ENCODE measurements around the gene TRIP13. TPM values are rescaled to one million over a fixed set of nuclear protein-coding genes. Genes with fewer than 3 reads are reported as not detected.
A peak's percentile ranks its signal among the peaks of the same experiment; 100 is the strongest.

TRIP13 gene
- polyA plus RNA-seq, 3 donors: 0.24 to 1.2 TPM; not detected in 1

DNA sequence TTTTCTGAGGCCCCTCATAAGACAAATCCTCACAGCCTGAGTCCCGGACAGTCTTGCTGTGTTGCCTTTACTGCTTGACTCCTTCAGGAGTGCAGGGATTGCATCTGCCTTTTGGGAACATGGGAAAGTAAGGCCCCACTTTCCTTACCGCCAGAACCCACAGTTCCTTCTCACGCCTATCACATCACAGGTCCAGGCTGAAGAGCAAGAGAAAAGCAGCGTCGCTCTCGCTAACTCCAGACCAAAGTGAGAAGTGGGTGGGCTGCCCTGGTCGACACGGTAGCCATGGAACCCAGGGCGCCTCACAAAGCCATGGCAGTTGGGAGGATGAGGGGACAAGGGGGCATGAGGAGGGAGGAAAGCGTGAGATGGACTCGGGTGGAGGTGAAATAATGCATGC lies 34.0 kb upstream of the TRIP13 start:
- H4K20me1 ChIP-seq (ENCODE audit: insufficient read depth, low read length): no peaks in the 10 kb centered on the region
- no peak for DNase-seq
- Mint-ChIP-seq H3K27ac (peak overlapping the region in 2 of 7 donors; percentile 17 to 25), H3K27me3 (ENCODE audit: low read depth in 3 of 3) (no peaks in the 10 kb centered on the region), H3K4me3 (no peak overlapping the region), H3K36me3 (peaks cover 17 to 18% of the 10 kb centered on the region in 2 donors), H3K9me3 (no peaks in the 10 kb centered on the region), H3K4me1 (no peaks in the 10 kb centered on the region)
- H2AFZ ChIP-seq (ENCODE audit: insufficient read depth, low read depth, low read length, poor library complexity, severe bottlenecking): no peak overlapping the region
- H3K9me3 ChIP-seq (replicated peaks in 1 of 2; ENCODE audit: control insufficient read depth in 1 of 2, insufficient read depth in 1 of 2, low read length in 2 of 2): no peaks in the 10 kb centered on the region
- H3K79me2 ChIP-seq (ENCODE audit: insufficient read depth, low read length): no peaks in the 10 kb centered on the region
- TF ChIP-seq, protein P1, sequence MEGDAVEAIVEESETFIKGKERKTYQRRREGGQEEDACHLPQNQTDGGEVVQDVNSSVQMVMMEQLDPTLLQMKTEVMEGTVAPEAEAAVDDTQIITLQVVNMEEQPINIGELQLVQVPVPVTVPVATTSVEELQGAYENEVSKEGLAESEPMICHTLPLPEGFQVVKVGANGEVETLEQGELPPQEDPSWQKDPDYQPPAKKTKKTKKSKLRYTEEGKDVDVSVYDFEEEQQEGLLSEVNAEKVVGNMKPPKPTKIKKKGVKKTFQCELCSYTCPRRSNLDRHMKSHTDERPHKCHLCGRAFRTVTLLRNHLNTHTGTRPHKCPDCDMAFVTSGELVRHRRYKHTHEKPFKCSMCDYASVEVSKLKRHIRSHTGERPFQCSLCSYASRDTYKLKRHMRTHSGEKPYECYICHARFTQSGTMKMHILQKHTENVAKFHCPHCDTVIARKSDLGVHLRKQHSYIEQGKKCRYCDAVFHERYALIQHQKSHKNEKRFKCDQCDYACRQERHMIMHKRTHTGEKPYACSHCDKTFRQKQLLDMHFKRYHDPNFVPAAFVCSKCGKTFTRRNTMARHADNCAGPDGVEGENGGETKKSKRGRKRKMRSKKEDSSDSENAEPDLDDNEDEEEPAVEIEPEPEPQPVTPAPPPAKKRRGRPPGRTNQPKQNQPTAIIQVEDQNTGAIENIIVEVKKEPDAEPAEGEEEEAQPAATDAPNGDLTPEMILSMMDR (IDR thresholded peaks at IDR 0.05): no peak
- no peaks in the 10 kb centered on the region for H3K4me1 ChIP-seq (ENCODE audit: control insufficient read depth in 1 of 2, insufficient read depth in 2 of 2, low read length in 2 of 2)
- no peak overlapping the region for H3K4me3 ChIP-seq (replicated peaks in 1 of 3; ENCODE audit: low read depth in 2 of 3, low read length in 3 of 3)
- 94% methylated on average over 9 of the region's 11 CpGs for WGBS (ENCODE audit: insufficient coverage)
- no peak overlapping the region for H3K27ac ChIP-seq (ENCODE audit: low read depth in 1 of 2, low read length in 2 of 2)
- H3K36me3 ChIP-seq (replicated peaks in 1 of 2; ENCODE audit: control insufficient read depth in 1 of 2, insufficient read depth in 2 of 2, low read length in 2 of 2): peaks cover 12 to 15% of the 10 kb centered on the region in 2 donors
- H3K9ac ChIP-seq (ENCODE audit: insufficient read depth, low read length, poor library complexity, severe bottlenecking): no peak overlapping the region
- intact Hi-C loops (cut with micrococcal nuclease): no loop called here
- H3K4me2 ChIP-seq (replicated peaks; ENCODE audit: extremely low read depth, low read length, poor library complexity, severe bottlenecking): no peak overlapping the region
- no peaks in the 10 kb centered on the region for H3K27me3 ChIP-seq (ENCODE audit: control insufficient read depth in 2 of 2, insufficient read depth in 2 of 2, low read length in 2 of 2)

DNA sequence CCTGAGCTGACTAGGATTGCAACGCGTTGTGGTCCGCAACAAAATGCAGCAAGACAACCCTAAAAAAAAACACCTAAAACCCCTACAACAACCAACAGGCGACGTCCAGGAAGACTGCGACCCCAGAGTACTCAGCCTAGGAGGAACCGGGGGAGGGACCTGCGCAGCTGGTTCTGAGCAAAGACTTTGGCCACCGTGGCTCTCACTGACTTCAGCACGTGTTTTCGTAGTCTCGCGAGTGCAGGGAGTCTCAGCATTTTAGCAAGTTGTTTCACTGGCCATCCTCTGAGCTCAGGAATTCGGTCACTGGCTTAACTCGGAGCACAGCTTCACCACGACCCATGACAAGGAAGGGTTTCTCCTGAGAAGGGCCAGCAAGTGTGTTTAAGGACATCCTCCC lies 33.3 kb upstream of the TRIP13 start:
- no peak for DNase-seq
- no peak overlapping the region for H3K27ac ChIP-seq (ENCODE audit: low read depth in 1 of 2, low read length in 2 of 2)
- Mint-ChIP-seq H3K27ac (peak overlapping the region in 1 of 7 donors; percentile 17), H3K9me3 (no peaks in the 10 kb centered on the region), H3K36me3 (peaks cover 24 to 25% of the 10 kb centered on the region in 2 donors), H3K4me1 (no peaks in the 10 kb centered on the region), H3K27me3 (ENCODE audit: low read depth in 3 of 3) (no peaks in the 10 kb centered on the region), H3K4me3 (no peak overlapping the region)
- WGBS (ENCODE audit: insufficient coverage): 94% methylated on average over 14 of the region's 16 CpGs
- TF ChIP-seq, protein P1 (IDR thresholded peaks at IDR 0.05): no peak
- no peak overlapping the region for H2AFZ ChIP-seq (ENCODE audit: insufficient read depth, low read depth, low read length, poor library complexity, severe bottlenecking)
- no peaks in the 10 kb centered on the region for H3K27me3 ChIP-seq (ENCODE audit: control insufficient read depth in 2 of 2, insufficient read depth in 2 of 2, low read length in 2 of 2)
- H3K36me3 ChIP-seq (replicated peaks in 1 of 2; ENCODE audit: control insufficient read depth in 1 of 2, insufficient read depth in 2 of 2, low read length in 2 of 2): peaks cover 18 to 21% of the 10 kb centered on the region in 2 donors
- H3K9me3 ChIP-seq (replicated peaks in 1 of 2; ENCODE audit: control insufficient read depth in 1 of 2, insufficient read depth in 1 of 2, low read length in 2 of 2): no peaks in the 10 kb centered on the region
- H3K9ac ChIP-seq (ENCODE audit: insufficient read depth, low read length, poor library complexity, severe bottlenecking): no peak overlapping the region
- H3K4me3 ChIP-seq (replicated peaks in 1 of 3; ENCODE audit: low read depth in 2 of 3, low read length in 3 of 3): no peak overlapping the region
- H3K4me2 ChIP-seq (replicated peaks; ENCODE audit: extremely low read depth, low read length, poor library complexity, severe bottlenecking): no peak overlapping the region
- intact Hi-C loops (cut with micrococcal nuclease): no loop called here
- H3K79me2 ChIP-seq (ENCODE audit: insufficient read depth, low read length): no peaks in the 10 kb centered on the region
- H4K20me1 ChIP-seq (ENCODE audit: insufficient read depth, low read length): no peaks in the 10 kb centered on the region
- H3K4me1 ChIP-seq (ENCODE audit: control insufficient read depth in 1 of 2, insufficient read depth in 2 of 2, low read length in 2 of 2): no peaks in the 10 kb centered on the region
